ENCODE data around the gene CDC25C. TPM values are rescaled to one million over a fixed set of nuclear protein-coding genes. Genes with fewer than 3 reads are reported as not detected.

CDC25C gene
- total RNA-seq, 1 experiment from 2014 or later, result 19.3 TPM

DNA sequence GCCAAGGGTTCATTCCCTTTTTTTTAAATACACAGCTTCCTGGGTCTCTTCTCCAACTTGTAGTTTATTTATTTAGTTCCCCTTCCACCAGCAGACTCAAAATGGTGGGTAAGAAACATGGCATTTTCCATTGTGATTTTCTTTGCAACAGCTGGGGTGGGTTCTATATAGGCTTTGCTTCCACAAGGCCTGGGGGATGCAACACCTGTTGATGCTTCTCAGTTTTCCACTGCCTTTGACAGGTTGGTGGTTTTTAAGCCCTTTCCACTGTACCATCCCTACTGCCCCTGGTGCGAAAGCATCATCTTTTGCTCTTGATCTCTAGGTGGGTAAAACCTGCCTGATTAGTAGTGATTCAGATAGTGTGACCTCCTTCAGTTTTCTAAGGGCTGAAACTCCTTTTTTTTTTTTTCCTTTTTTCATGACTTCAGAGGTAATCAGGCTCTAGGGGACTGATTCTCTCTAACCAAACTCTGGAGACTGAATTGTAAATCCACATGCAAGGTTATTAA, 29.4 kb upstream of the CDC25C start:
- Histone ChIP-seq H3K36me3 (ENCODE audit: control insufficient read depth in 1 of 2, insufficient read depth in 2 of 2, low read length in 2 of 2) (no peaks in the 10 kb centered on the region), H3K79me2 (ENCODE audit: insufficient read depth, low read length) (peaks cover 90% of the 10 kb centered on the region), H3K9me2 (ENCODE audit: insufficient read depth) (no peaks in the 10 kb centered on the region), H3K4me1 (ENCODE audit: control insufficient read depth in 1 of 2, insufficient read depth in 2 of 2, low read length in 2 of 2) (no peaks in the 10 kb centered on the region), H2AFZ (ENCODE audit: low read depth, low read length, poor library complexity, severe bottlenecking) (no peak overlapping the region), H3K4me3 (replicated peaks in 1 of 2; ENCODE audit: low read depth in 1 of 2, low read length in 2 of 2) (no peak overlapping the region), H4K20me1 (ENCODE audit: insufficient read depth) (no peaks in the 10 kb centered on the region), H3K9ac (ENCODE audit: low read length) (no peak overlapping the region), H3K9me3 (ENCODE audit: control insufficient read depth in 1 of 2, insufficient read depth in 1 of 2, low read depth in 1 of 2, low read length in 2 of 2) (no peaks in the 10 kb centered on the region), H3K27ac (ENCODE audit: low read depth, low read length) (no peak overlapping the region), H3K27me3 (ENCODE audit: insufficient read depth, low read length) (no peaks in the 10 kb centered on the region), H3K4me2 (ENCODE audit: low read length) (no peak overlapping the region)
- ATAC-seq (no peak), DNase-seq (ENCODE audit: low read depth, low spot score) (no peak)
- TF ChIP-seq EGR1 (IDR thresholded peaks at IDR 0.05; ENCODE audit: low read depth) (no peak), FOSL1 (IDR thresholded peaks at IDR 0.05; ENCODE audit: low read depth) (no peak), RAD21 (IDR thresholded peaks at IDR 0.05; ENCODE audit: low read depth) (no peak), SP1 (IDR thresholded peaks at IDR 0.05; ENCODE audit: low read depth) (no peak), SRF (IDR thresholded peaks at IDR 0.05; ENCODE audit: low read depth) (no peak), POLR2A (IDR thresholded peaks at IDR 0.05; ENCODE audit: borderline replicate concordance, extremely low read depth, insufficient read depth, insufficient read length) (no peak)
- TF ChIP-seq, protein P1, sequence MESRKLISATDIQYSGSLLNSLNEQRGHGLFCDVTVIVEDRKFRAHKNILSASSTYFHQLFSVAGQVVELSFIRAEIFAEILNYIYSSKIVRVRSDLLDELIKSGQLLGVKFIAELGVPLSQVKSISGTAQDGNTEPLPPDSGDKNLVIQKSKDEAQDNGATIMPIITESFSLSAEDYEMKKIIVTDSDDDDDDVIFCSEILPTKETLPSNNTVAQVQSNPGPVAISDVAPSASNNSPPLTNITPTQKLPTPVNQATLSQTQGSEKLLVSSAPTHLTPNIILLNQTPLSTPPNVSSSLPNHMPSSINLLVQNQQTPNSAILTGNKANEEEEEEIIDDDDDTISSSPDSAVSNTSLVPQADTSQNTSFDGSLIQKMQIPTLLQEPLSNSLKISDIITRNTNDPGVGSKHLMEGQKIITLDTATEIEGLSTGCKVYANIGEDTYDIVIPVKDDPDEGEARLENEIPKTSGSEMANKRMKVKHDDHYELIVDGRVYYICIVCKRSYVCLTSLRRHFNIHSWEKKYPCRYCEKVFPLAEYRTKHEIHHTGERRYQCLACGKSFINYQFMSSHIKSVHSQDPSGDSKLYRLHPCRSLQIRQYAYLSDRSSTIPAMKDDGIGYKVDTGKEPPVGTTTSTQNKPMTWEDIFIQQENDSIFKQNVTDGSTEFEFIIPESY (IDR thresholded peaks at IDR 0.05; ENCODE audit: extremely low read depth, insufficient replicate concordance, low read length), result no peak
- ChIA-PET RAD21 (ENCODE audit: low non-redundant PET in 1 of 2, low total read pairs in 2 of 2, uncharacterized antibody in 2 of 2, unreplicated experiment in 2 of 2) (no interaction called here), CTCF (interaction anchor here (1.0 kb wide), 1 partner anchor 8 kb away, joined by 5 read pairs; no protein-coding TSS in a partner anchor), POLR2A (no interaction called here)
- TSS peak; percentile 2 for BruUV-seq (replicated peaks)
- intact Hi-C loops (cut with micrococcal nuclease), result no loop called here

DNA sequence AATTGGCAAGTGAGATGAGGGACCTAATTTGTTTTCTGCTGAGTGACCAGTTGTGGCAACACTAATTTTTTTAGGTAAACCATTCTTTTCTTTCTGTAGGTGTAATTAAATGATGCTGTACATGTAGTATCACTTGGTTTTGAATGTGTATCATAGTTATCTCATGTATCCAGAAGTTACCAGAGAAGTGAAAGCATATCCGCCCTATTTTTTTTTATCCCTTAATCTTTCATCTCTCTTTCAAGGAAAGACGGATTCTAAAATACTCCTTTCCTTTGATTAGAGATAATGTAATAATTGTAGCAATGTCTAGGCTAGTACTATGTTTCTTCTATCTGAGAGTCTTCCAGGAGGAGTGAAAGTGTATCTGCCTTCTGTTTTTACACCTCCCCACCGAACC, 28.0 kb upstream of the CDC25C start:
- no peak overlapping the region for H3K9ac ChIP-seq (ENCODE audit: low read length)
- H3K9me2 ChIP-seq (ENCODE audit: insufficient read depth), result no peaks in the 10 kb centered on the region
- H3K4me2 ChIP-seq (ENCODE audit: low read length), result no peak overlapping the region
- intact Hi-C loops (cut with micrococcal nuclease), result no loop called here
- no peak overlapping the region for H3K4me3 ChIP-seq (replicated peaks in 1 of 2; ENCODE audit: low read depth in 1 of 2, low read length in 2 of 2)
- ATAC-seq (no peak), DNase-seq (ENCODE audit: low read depth, low spot score) (no peak)
- H3K9me3 ChIP-seq (ENCODE audit: control insufficient read depth in 1 of 2, insufficient read depth in 1 of 2, low read depth in 1 of 2, low read length in 2 of 2), result peaks cover 0 to 5% of the 10 kb centered on the region in 2 experiments; a peak in 2 of 4 replicates
- ChIA-PET POLR2A (no interaction called here), CTCF (no interaction called here), RAD21 (ENCODE audit: low non-redundant PET in 1 of 2, low total read pairs in 2 of 2, uncharacterized antibody in 2 of 2, unreplicated experiment in 2 of 2) (no interaction called here)
- H2AFZ ChIP-seq (ENCODE audit: low read depth, low read length, poor library complexity, severe bottlenecking), result no peak overlapping the region
- no peaks in the 10 kb centered on the region for H3K27me3 ChIP-seq (ENCODE audit: insufficient read depth, low read length)
- H3K79me2 ChIP-seq (ENCODE audit: insufficient read depth, low read length), result peaks cover 91% of the 10 kb centered on the region
- 0 out of 2 replicates have a peak, but pooled peaks cover under 1% of the 10 kb centered on the region for H4K20me1 ChIP-seq (ENCODE audit: insufficient read depth)
- no peak overlapping the region for H3K27ac ChIP-seq (ENCODE audit: low read depth, low read length)
- no TSS peak for BruUV-seq (replicated peaks)
- peaks cover 0 to 1% of the 10 kb centered on the region in 2 experiments; a peak in 1 of 4 replicates for H3K4me1 ChIP-seq (ENCODE audit: control insufficient read depth in 1 of 2, insufficient read depth in 2 of 2, low read length in 2 of 2)
- H3K36me3 ChIP-seq (ENCODE audit: control insufficient read depth in 1 of 2, insufficient read depth in 2 of 2, low read length in 2 of 2), result no peaks in the 10 kb centered on the region; a peak in 1 of 4 replicates
- TF ChIP-seq, protein P2, sequence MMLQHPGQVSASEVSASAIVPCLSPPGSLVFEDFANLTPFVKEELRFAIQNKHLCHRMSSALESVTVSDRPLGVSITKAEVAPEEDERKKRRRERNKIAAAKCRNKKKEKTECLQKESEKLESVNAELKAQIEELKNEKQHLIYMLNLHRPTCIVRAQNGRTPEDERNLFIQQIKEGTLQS (IDR thresholded peaks at IDR 0.05), result no peak
- no peak for TF ChIP-seq POLR2AphosphoS5 (IDR thresholded peaks at IDR 0.05; ENCODE audit: low read depth, low read length)
- TF ChIP-seq EZH2 (IDR thresholded peaks at IDR 0.05), result no peak
- TF ChIP-seq POLR2A (IDR thresholded peaks at IDR 0.05; ENCODE audit: borderline replicate concordance, extremely low read depth, insufficient read depth, insufficient read length), result no peak
- TF ChIP-seq JUND (IDR thresholded peaks at IDR 0.05), result no peak
- no peak for TF ChIP-seq YY1 (IDR thresholded peaks at IDR 0.05; ENCODE audit: extremely low read depth, insufficient replicate concordance, low read depth, low read length)
- TF ChIP-seq, protein P3, sequence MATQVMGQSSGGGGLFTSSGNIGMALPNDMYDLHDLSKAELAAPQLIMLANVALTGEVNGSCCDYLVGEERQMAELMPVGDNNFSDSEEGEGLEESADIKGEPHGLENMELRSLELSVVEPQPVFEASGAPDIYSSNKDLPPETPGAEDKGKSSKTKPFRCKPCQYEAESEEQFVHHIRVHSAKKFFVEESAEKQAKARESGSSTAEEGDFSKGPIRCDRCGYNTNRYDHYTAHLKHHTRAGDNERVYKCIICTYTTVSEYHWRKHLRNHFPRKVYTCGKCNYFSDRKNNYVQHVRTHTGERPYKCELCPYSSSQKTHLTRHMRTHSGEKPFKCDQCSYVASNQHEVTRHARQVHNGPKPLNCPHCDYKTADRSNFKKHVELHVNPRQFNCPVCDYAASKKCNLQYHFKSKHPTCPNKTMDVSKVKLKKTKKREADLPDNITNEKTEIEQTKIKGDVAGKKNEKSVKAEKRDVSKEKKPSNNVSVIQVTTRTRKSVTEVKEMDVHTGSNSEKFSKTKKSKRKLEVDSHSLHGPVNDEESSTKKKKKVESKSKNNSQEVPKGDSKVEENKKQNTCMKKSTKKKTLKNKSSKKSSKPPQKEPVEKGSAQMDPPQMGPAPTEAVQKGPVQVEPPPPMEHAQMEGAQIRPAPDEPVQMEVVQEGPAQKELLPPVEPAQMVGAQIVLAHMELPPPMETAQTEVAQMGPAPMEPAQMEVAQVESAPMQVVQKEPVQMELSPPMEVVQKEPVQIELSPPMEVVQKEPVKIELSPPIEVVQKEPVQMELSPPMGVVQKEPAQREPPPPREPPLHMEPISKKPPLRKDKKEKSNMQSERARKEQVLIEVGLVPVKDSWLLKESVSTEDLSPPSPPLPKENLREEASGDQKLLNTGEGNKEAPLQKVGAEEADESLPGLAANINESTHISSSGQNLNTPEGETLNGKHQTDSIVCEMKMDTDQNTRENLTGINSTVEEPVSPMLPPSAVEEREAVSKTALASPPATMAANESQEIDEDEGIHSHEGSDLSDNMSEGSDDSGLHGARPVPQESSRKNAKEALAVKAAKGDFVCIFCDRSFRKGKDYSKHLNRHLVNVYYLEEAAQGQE (IDR thresholded peaks at IDR 0.05; ENCODE audit: low read depth), result no peak
- no peak for TF ChIP-seq SRF (IDR thresholded peaks at IDR 0.05; ENCODE audit: low read depth)
- no peak for TF ChIP-seq ZNF274 (IDR thresholded peaks at IDR 0.05; ENCODE audit: low read depth, low read length)
